ENCODE results near the gene ISCA2.

Gene ISCA2

DNA sequence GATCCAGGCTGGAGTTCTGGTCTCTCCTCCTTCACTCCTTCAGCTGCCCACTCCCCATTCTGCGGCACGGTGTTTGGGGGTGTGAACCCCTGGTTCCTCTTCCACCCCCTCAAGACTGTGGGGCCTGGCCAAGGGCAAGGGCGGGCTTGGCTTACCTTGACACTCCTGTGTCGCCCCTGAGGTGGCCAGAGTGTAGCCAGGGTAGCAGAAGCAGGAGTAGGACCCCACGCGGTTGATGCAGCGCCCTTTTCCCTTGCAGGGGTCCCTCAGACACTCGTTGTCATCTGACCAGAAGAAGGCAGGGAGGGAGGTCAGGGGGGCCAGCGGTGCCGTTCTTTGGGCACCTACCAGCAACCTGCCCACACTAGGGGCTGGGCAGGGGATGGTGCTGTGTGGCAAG is 28.2 kb downstream of the ISCA2 start:
- TF ChIP-seq MZF1 (tag by site-specific recombination; IDR thresholded peaks at IDR 0.05; ENCODE audit: borderline replicate concordance): no peak
- no peak for TF ChIP-seq ZNF18 (tag by site-specific recombination; IDR thresholded peaks at IDR 0.05)
- TF ChIP-seq KLF16 (tag by site-specific recombination; IDR thresholded peaks at IDR 0.05): no peak
- TF ChIP-seq ZNF530 (tag by site-specific recombination; IDR thresholded peaks at IDR 0.05; ENCODE audit: low read depth): no peak
- no peak for TF ChIP-seq BCL11B (tag by site-specific recombination; IDR thresholded peaks at IDR 0.05; ENCODE audit: low read depth)
- TF ChIP-seq ZNF658 (tag by site-specific recombination; IDR thresholded peaks at IDR 0.05): no peak
- TF ChIP-seq ZNF140 (tag by site-specific recombination; IDR thresholded peaks at IDR 0.05): no peak
- Histone ChIP-seq H3K36me3 (ENCODE audit: control insufficient read depth in 2 of 2, insufficient read depth in 1 of 2, low read length in 2 of 2) (no peaks in the 10 kb centered on the region), H3K4me3 (ENCODE audit: low read depth, low read length) (no peak overlapping the region), H3K27ac (ENCODE audit: extremely low read depth, low read depth, low read length) (no peak overlapping the region), H3K4me1 (ENCODE audit: control insufficient read depth, insufficient read depth, low read length) (no peaks in the 10 kb centered on the region), H3K9me3 (ENCODE audit: control insufficient read depth, insufficient read depth, low read depth, low read length) (no peaks in the 10 kb centered on the region)
- CTCF ChIA-PET: no interaction called here
- POLR2A ChIA-PET: no interaction called here

DNA sequence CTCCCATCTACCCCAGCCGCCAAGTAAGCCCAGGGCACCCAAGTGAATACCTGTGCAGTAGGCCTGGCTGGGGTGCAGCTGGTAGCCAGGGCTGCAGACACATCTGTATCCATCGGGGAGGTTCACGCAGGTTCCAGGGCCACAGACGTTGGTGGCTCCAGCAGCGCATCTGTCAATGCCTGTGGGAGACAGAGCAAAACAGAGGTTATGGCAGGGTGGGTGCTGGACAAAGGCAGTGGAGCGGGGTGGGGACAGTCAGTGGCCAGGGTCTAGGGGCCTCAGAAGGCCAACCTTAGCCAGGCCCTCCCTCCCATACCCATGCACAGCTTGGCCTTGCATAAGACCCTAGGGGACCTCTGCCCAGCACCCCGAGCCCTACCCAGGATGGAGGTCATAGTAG is 29.2 kb downstream of the ISCA2 start:
- no peaks in the 10 kb centered on the region for H3K36me3 ChIP-seq (ENCODE audit: control insufficient read depth in 2 of 2, insufficient read depth in 1 of 2, low read length in 2 of 2)
- POLR2A ChIA-PET: no interaction called here
- TF ChIP-seq ZNF580 (tag by site-specific recombination; IDR thresholded peaks at IDR 0.05): no peak
- TF ChIP-seq ZNF221 (tag by site-specific recombination; IDR thresholded peaks at IDR 0.05; ENCODE audit: borderline replicate concordance): no peak
- no peak for TF ChIP-seq GFI1B (tag by site-specific recombination; IDR thresholded peaks at IDR 0.05)
- no peak for TF ChIP-seq KLF1 (tag by site-specific recombination; IDR thresholded peaks at IDR 0.05)
- TF ChIP-seq ZNF302 (tag by site-specific recombination; IDR thresholded peaks at IDR 0.05; ENCODE audit: low read depth): no peak
- TF ChIP-seq HOXA7 (CRISPR knock-in tag; IDR thresholded peaks at IDR 0.05; ENCODE audit: borderline replicate concordance): no peak
- CTCF ChIA-PET: interaction anchor here (0.7 kb wide), 1 partner anchor 276 kb away, joined by 3 read pairs; no protein-coding TSS in a partner anchor
- H3K4me1 ChIP-seq (ENCODE audit: control insufficient read depth, insufficient read depth, low read length): no peaks in the 10 kb centered on the region
- H3K27ac ChIP-seq (ENCODE audit: extremely low read depth, low read depth, low read length): no peak overlapping the region
- H3K4me3 ChIP-seq (ENCODE audit: low read depth, low read length): no peak overlapping the region
- no peaks in the 10 kb centered on the region for H3K9me3 ChIP-seq (ENCODE audit: control insufficient read depth, insufficient read depth, low read depth, low read length)

DNA sequence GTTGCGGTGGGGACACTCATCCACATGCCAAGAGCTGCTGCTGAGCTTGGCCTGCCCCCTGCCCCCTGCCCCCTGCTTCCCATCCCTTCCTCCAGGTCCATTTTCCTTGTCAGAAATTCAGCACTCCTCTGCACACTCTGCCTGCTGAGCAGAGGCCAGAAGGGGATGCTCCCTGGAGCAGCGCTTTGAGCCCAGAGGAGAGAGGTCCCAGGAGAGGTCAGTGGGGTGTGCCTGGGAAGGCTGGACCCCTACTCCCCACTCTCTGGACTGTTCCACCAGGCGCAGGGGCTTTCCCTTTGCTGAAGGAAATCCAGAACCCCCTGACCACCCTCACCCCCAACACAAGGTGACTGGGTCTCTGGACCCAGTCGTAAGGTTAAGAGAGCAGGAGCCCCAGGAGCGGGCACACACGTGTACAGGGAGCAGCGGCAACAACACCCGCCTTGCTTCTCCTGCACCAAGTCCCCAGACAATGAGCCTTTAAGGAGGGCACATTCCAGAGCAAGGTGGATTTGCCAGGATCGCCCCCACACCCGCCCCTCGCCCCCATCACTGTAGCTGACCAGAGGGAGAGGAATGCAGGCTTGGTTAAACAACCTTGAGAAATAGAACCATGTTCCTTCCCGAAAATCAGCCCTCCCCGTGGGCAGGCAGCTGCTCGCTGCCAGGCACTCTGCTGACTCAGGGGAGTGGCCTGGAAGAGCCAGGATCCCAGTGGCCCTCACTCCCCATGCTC is 30.7 kb downstream of the ISCA2 start:
- Histone ChIP-seq H3K9me3 (ENCODE audit: control insufficient read depth, insufficient read depth, low read depth, low read length) (no peaks in the 10 kb centered on the region), H3K27ac (ENCODE audit: extremely low read depth, low read depth, low read length) (no peak overlapping the region), H3K4me3 (ENCODE audit: low read depth, low read length) (no peak overlapping the region), H3K36me3 (ENCODE audit: control insufficient read depth in 2 of 2, insufficient read depth in 1 of 2, low read length in 2 of 2) (no peaks in the 10 kb centered on the region), H3K4me1 (ENCODE audit: control insufficient read depth, insufficient read depth, low read length) (no peaks in the 10 kb centered on the region)
- ChIA-PET CTCF (interaction anchor here (1.2 kb wide), 1 partner anchor 11 kb away, joined by 3 read pairs; no protein-coding TSS in a partner anchor), POLR2A (no interaction called here)
- TF ChIP-seq KLF10 (tag by site-specific recombination; IDR thresholded peaks at IDR 0.05) (no peak), KLF9 (tag by site-specific recombination; IDR thresholded peaks at IDR 0.05; ENCODE audit: low read depth) (no peak), ZFP3 (tag by site-specific recombination; IDR thresholded peaks at IDR 0.05; ENCODE audit: low read depth) (no peak), ZSCAN30 (tag by site-specific recombination; IDR thresholded peaks at IDR 0.05) (no peak), ZNF324 (tag by site-specific recombination; IDR thresholded peaks at IDR 0.05) (no peak)

- no peak for TF ChIP-seq ZBTB7A (tag by site-specific recombination; IDR thresholded peaks at IDR 0.05; ENCODE audit: low read depth)
- TF ChIP-seq ZNF341 (tag by site-specific recombination; IDR thresholded peaks at IDR 0.05; ENCODE audit: low read depth): 0 out of 2 replicates have a peak, but pooled peaks have one; percentile 28
- Histone ChIP-seq H3K4me3 (ENCODE audit: low read depth, low read length) (no peak overlapping the region), H3K9me3 (ENCODE audit: control insufficient read depth, insufficient read depth, low read depth, low read length) (no peaks in the 10 kb centered on the region), H3K27ac (ENCODE audit: extremely low read depth, low read depth, low read length) (no peak overlapping the region), H3K4me1 (ENCODE audit: control insufficient read depth, insufficient read depth, low read length) (no peaks in the 10 kb centered on the region), H3K36me3 (ENCODE audit: control insufficient read depth in 2 of 2, insufficient read depth in 1 of 2, low read length in 2 of 2) (no peaks in the 10 kb centered on the region)
- ChIA-PET CTCF (no interaction called here), POLR2A (no interaction called here)
These were observed 31.2 kb downstream of the ISCA2 start for GRCh38 chr14:74524812-74525135.
